Measurements from ENCODE around the gene KIFC3. TPM values are rescaled to one million over a fixed set of nuclear protein-coding genes. Genes with fewer than 3 reads are reported as not detected.

KIFC3 gene
- total RNA-seq, 1 experiment from 2014 or later = not detected

DNA sequence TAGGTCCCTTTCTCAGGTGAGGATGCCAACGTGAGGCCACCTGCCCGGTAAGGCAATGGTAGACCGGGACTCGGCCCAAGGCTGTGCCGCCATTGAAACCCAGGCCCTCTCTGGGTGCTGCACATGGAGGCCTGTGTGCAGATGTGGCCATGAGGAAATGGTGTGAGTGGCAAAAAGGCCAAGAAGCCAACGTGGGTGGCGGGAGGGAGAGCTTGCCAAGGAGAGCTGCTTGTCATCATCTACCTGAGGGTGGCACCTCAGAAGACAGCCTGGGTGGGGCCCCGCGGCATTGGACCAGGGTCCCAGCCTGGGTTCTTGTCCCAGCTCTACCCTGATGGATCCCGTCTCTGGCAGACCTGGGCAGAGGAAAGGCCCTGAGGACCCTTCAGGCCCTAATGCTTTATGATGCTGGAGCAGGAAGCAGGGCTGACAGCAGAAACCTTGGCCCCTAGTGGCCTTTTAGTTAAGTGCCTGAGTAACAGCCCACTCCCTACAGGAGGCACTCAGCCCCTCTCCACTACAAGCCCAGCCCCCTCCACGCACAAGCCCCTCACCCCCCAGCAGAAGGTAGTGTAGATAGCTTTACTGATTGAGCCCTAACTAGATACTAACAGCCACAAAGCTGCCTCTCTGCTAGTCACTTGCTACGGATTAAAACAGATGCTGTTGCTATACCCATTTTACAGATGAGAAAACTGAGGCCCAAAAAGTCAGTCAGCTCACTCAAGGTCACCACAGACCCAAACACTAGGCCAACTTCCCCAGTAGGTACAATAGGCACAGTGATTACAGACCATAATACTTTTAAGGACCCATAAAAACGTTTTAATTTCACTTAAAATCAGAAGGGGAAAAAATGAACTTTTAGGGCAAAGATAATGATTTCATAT, 26.2 kb upstream of the KIFC3 start:
- Histone ChIP-seq H4K20me1 (ENCODE audit: insufficient read depth, low read depth, low read length) (no peaks in the 10 kb centered on the region), H3K4me1 (ENCODE audit: low read length) (no peaks in the 10 kb centered on the region), H2AFZ (ENCODE audit: low read length) (no peak overlapping the region), H3K4me3 (ENCODE audit: low read length) (no peak overlapping the region), H3K9me3 (ENCODE audit: low read length) (no peaks in the 10 kb centered on the region), H3K79me2 (ENCODE audit: low read length) (no peaks in the 10 kb centered on the region), H3K9ac (ENCODE audit: low read length) (no peak overlapping the region), H3K4me2 (ENCODE audit: low read depth, low read length, poor library complexity, severe bottlenecking) (no peak overlapping the region), H3K9me2 (replicated peaks; ENCODE audit: insufficient read depth, low read length) (no peaks in the 10 kb centered on the region), H3K27me3 (ENCODE audit: low read length) (no peaks in the 10 kb centered on the region), H3K27ac (ENCODE audit: low read length) (no peak overlapping the region), H3K36me3 (ENCODE audit: insufficient read depth, low read length) (no peaks in the 10 kb centered on the region)
- DNase-seq = no peak

DNA sequence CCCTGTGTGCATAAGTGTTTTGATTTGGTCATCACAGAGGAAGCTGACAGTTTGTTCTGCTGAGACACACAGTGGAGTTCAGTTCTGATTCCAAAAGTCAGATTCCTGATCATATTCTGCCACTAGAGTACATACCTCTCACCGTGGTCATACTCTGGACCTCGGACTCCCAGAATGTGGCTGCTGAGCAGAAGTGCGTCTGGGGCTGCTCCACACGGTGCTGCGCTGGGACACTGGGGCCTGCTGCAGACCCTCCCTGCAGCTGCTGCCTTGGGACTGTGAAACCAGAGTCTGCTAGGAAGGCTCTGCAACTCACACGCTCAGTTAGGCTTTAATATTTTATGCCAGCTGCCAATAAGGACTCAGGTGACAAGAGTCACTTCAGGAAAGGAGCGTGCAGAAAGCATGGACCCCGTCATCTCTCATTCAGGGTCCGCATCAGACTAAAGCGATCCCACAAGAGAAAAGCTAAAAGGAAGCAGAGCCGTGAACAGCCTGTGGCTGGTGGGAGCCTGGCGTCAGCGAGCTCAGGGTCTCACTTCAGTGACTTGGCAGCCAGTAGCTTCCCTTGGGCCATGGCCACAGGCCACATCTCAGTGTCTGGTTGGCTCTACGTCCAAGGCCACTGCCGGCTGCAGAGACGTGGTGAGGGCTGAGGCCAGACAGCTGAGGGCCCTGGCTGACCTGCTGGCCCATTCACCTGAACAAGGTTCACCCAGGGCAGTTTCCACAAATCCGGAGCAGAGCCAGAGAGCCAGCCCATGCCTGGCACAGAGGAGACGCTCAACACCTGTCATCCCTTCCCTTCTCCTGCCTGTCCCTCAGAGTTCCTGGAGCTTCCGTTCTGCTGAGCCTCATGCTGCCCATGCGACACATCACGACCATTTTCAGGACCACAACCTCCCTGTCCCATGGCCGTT, 24.7 kb upstream of the KIFC3 start:
- Histone ChIP-seq H3K27ac (ENCODE audit: low read length) (no peak overlapping the region), H3K36me3 (ENCODE audit: insufficient read depth, low read length) (no peaks in the 10 kb centered on the region), H3K79me2 (ENCODE audit: low read length) (no peaks in the 10 kb centered on the region), H4K20me1 (ENCODE audit: insufficient read depth, low read depth, low read length) (no peaks in the 10 kb centered on the region), H3K9ac (ENCODE audit: low read length) (no peak overlapping the region), H3K27me3 (ENCODE audit: low read length) (no peaks in the 10 kb centered on the region), H2AFZ (ENCODE audit: low read length) (no peak overlapping the region), H3K9me2 (replicated peaks; ENCODE audit: insufficient read depth, low read length) (no peaks in the 10 kb centered on the region), H3K4me2 (ENCODE audit: low read depth, low read length, poor library complexity, severe bottlenecking) (no peak overlapping the region), H3K4me1 (ENCODE audit: low read length) (no peaks in the 10 kb centered on the region), H3K4me3 (ENCODE audit: low read length) (no peak overlapping the region), H3K9me3 (ENCODE audit: low read length) (no peaks in the 10 kb centered on the region)
- peak; percentile 36 for DNase-seq

DNA sequence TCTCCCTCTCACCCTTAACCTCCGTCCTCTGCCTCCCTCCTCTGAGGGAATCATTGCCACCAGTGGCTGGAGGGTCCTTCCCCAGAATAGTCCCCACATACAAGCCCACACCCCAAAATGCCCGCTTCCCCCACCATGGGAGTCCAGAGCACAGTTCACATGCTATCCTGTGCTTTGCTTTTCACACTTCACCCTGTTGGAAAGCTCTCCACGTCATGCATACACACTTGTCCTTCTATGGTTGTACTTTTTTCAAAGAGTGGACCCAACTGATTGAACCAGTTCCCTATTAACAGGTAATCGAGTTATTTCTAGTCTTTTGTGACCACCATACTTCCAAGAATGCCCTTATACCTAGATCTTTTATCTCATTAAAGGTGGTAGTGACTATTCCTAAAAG, 23.8 kb upstream of the KIFC3 start:
- Histone ChIP-seq H3K27ac (ENCODE audit: low read length) (no peak overlapping the region), H3K9me2 (replicated peaks; ENCODE audit: insufficient read depth, low read length) (no peaks in the 10 kb centered on the region), H2AFZ (ENCODE audit: low read length) (no peak overlapping the region), H3K4me1 (ENCODE audit: low read length) (no peaks in the 10 kb centered on the region), H3K79me2 (ENCODE audit: low read length) (no peaks in the 10 kb centered on the region), H3K9me3 (ENCODE audit: low read length) (no peaks in the 10 kb centered on the region), H3K36me3 (ENCODE audit: insufficient read depth, low read length) (no peaks in the 10 kb centered on the region), H4K20me1 (ENCODE audit: insufficient read depth, low read depth, low read length) (no peaks in the 10 kb centered on the region), H3K27me3 (ENCODE audit: low read length) (no peaks in the 10 kb centered on the region), H3K4me3 (ENCODE audit: low read length) (no peak overlapping the region), H3K9ac (ENCODE audit: low read length) (no peak overlapping the region), H3K4me2 (ENCODE audit: low read depth, low read length, poor library complexity, severe bottlenecking) (no peak overlapping the region)
- peak; percentile 7 for DNase-seq

DNA sequence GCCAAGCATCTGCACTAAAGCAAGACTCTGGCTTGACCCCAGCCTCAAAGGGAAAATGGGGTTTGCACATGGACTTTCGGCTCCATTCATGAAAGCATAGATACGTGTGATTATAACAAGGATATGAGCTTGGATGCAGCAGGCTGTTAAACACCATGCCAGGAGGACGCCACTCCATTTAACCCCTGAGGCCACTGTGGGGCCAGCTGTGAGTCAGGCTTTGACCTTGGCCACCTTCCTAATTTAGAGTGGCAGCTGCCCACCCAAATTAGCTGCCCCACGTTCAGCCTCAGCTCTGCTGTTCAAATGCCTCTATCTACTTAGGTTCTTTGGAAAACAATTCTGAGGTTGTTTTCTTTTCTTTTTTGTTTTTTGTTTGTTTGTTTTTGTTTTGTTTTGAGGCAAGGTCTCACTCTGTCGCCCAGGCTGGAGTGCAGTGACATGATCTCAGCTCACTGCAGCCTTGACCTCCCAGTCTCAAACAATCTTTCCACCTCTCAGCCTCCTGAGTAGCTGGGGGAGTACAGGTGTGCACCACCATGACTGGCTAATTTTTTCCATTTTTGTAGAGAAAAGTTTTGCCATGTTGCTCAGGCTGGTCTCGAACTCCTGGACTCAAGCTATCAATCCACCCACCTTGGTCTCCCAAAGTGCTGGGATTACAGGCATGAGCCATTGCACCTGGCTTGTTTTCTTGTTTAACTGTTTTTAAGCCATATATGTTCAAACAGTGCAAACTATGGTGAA, 23.2 kb upstream of the KIFC3 start:
- H2AFZ ChIP-seq (ENCODE audit: low read length) = no peak overlapping the region
- H3K4me3 ChIP-seq (ENCODE audit: low read length) = no peak overlapping the region
- no peaks in the 10 kb centered on the region for H3K79me2 ChIP-seq (ENCODE audit: low read length)
- no peaks in the 10 kb centered on the region for H3K36me3 ChIP-seq (ENCODE audit: insufficient read depth, low read length)
- H3K4me2 ChIP-seq (ENCODE audit: low read depth, low read length, poor library complexity, severe bottlenecking) = no peak overlapping the region
- no peak overlapping the region for H3K27ac ChIP-seq (ENCODE audit: low read length)
- H4K20me1 ChIP-seq (ENCODE audit: insufficient read depth, low read depth, low read length) = no peaks in the 10 kb centered on the region
- peak; percentile 4 for DNase-seq
- H3K9ac ChIP-seq (ENCODE audit: low read length) = no peak overlapping the region
- no peaks in the 10 kb centered on the region for H3K27me3 ChIP-seq (ENCODE audit: low read length)
- H3K4me1 ChIP-seq (ENCODE audit: low read length) = no peaks in the 10 kb centered on the region
- no peaks in the 10 kb centered on the region for H3K9me3 ChIP-seq (ENCODE audit: low read length)
- H3K9me2 ChIP-seq (replicated peaks; ENCODE audit: insufficient read depth, low read length) = no peaks in the 10 kb centered on the region

DNA sequence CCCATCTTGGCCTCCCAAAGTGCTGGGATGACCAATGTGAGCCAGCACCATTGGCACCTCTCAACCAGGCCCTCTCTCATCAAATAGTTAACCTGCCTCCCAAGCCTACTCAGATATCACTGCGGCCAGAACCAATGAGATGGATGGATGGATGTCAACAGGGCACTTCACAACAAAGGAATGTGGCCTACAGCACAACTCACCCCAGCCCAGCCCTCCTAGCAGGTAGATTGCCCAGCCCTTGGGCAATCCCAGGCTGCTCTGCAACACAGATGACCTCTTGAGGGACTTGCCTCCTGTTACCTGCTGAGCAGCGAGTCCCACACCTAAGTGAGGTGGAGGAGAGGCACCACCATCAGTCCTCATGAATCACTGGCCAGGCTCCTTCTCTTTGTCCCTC, 22.6 kb upstream of the KIFC3 start:
- Histone ChIP-seq H3K4me1 (ENCODE audit: low read length) (no peaks in the 10 kb centered on the region), H3K4me2 (ENCODE audit: low read depth, low read length, poor library complexity, severe bottlenecking) (no peak overlapping the region), H3K4me3 (ENCODE audit: low read length) (no peak overlapping the region), H3K9me2 (replicated peaks; ENCODE audit: insufficient read depth, low read length) (no peaks in the 10 kb centered on the region), H3K27me3 (ENCODE audit: low read length) (no peaks in the 10 kb centered on the region), H3K9ac (ENCODE audit: low read length) (no peak overlapping the region), H3K36me3 (ENCODE audit: insufficient read depth, low read length) (no peaks in the 10 kb centered on the region), H3K79me2 (ENCODE audit: low read length) (no peaks in the 10 kb centered on the region), H3K9me3 (ENCODE audit: low read length) (no peaks in the 10 kb centered on the region), H2AFZ (ENCODE audit: low read length) (no peak overlapping the region), H3K27ac (ENCODE audit: low read length) (no peak overlapping the region), H4K20me1 (ENCODE audit: insufficient read depth, low read depth, low read length) (no peaks in the 10 kb centered on the region)
- peak; percentile 28 for DNase-seq

DNA sequence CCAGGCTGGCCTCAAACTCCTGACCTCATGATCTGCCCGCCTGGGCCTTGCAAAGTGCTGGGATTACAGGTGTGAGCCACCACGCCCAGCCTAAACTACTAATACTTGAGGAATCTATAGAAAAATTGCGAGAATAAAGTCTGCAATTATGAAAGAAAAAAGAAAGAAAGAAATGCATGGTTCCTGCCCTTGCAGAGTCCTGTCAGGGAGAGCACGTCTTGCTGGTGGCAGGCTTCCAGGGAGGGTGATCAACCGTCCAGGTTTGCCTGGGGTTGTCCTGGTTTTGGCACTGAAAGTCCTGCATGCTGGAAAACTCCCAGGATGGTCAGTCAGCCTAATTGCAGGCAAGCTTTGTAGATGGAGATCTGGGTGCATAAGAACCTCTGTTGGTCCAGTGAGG, 21.5 kb upstream of the KIFC3 start:
- Histone ChIP-seq H3K27me3 (ENCODE audit: low read length) (no peaks in the 10 kb centered on the region), H3K9ac (ENCODE audit: low read length) (no peak overlapping the region), H3K79me2 (ENCODE audit: low read length) (no peaks in the 10 kb centered on the region), H3K9me3 (ENCODE audit: low read length) (no peaks in the 10 kb centered on the region), H3K36me3 (ENCODE audit: insufficient read depth, low read length) (no peaks in the 10 kb centered on the region), H2AFZ (ENCODE audit: low read length) (no peak overlapping the region), H3K4me3 (ENCODE audit: low read length) (no peak overlapping the region), H3K27ac (ENCODE audit: low read length) (no peak overlapping the region), H3K9me2 (replicated peaks; ENCODE audit: insufficient read depth, low read length) (no peaks in the 10 kb centered on the region), H3K4me1 (ENCODE audit: low read length) (no peaks in the 10 kb centered on the region), H4K20me1 (ENCODE audit: insufficient read depth, low read depth, low read length) (no peaks in the 10 kb centered on the region), H3K4me2 (ENCODE audit: low read depth, low read length, poor library complexity, severe bottlenecking) (no peak overlapping the region)
- DNase-seq = no peak

DNA sequence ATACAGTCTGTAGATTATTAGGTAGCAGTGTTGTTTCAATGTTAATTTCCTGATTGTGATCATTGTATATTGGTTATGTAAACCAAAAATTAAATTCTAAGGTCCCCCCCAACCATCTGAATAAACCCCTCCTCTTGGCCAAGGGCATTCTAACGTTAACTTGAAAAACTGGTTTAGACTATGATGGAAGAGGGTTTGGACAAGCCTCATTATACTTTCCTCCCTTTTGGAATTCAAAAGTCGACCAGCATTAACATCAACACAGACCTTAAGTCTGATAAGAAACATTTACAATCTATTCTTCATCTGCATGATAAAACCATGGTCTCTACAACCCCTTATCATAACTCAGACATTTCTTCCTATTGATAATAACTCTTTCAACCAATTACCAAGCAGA, 20.6 kb upstream of the KIFC3 start:
- Histone ChIP-seq H2AFZ (ENCODE audit: low read length) (no peak overlapping the region), H3K9ac (ENCODE audit: low read length) (no peak overlapping the region), H3K27ac (ENCODE audit: low read length) (no peak overlapping the region), H4K20me1 (ENCODE audit: insufficient read depth, low read depth, low read length) (no peaks in the 10 kb centered on the region), H3K4me1 (ENCODE audit: low read length) (no peaks in the 10 kb centered on the region), H3K9me2 (replicated peaks; ENCODE audit: insufficient read depth, low read length) (no peaks in the 10 kb centered on the region), H3K4me2 (ENCODE audit: low read depth, low read length, poor library complexity, severe bottlenecking) (no peak overlapping the region), H3K4me3 (ENCODE audit: low read length) (no peak overlapping the region), H3K27me3 (ENCODE audit: low read length) (no peaks in the 10 kb centered on the region), H3K36me3 (ENCODE audit: insufficient read depth, low read length) (no peaks in the 10 kb centered on the region), H3K9me3 (ENCODE audit: low read length) (no peaks in the 10 kb centered on the region), H3K79me2 (ENCODE audit: low read length) (no peaks in the 10 kb centered on the region)
- DNase-seq = peak; percentile 23
